ENCODE data around the gene TTK.

Gene TTK

DNA sequence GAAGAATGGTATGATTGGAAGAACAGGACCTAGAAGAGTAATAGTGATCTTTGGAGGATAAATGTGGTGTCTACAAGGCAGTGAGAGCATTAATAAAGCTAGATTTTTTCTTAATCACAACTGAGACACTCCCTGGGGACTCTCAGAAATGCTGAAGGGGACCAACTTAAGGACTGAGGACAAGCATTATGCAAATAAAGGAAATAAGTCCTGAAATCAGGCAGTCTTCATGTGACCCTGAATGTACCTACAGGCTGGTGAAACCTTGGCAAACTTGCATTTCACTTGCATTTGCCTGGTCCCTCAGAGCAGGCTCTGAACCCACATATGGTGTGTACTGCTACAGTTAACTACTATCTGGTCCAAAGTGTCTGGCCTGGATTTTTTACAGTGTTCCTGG is 19.3 kb upstream of the TTK start:
- Histone ChIP-seq H2BK15ac (ENCODE audit: low read depth, poor library complexity, severe bottlenecking) (no peak overlapping the region), H2BK12ac (ENCODE audit: low read length in 2 of 2) (no peak overlapping the region), H3K27me3 (ENCODE audit: control insufficient read depth in 1 of 2, insufficient read depth in 1 of 2, low read length in 2 of 2) (no peaks in the 10 kb centered on the region), H4K91ac (ENCODE audit: low read length) (no peak overlapping the region), H3K9me3 (ENCODE audit: control insufficient read depth, low read length) (no peaks in the 10 kb centered on the region), H3K4me3 (ENCODE audit: insufficient read depth in 1 of 2, low read depth in 1 of 2, low read length in 2 of 2) (no peak overlapping the region), H2BK120ac (ENCODE audit: low read depth, low read length) (no peak overlapping the region), H3K18ac (ENCODE audit: low read depth in 1 of 2, low read length in 2 of 2) (no peak overlapping the region), H3K23ac (ENCODE audit: low read length in 2 of 2) (no peak overlapping the region), H2BK5ac (ENCODE audit: low read depth, low read length, poor library complexity, severe bottlenecking) (no peak overlapping the region), H3K4me1 (ENCODE audit: control insufficient read depth, insufficient read depth, low read depth, low read length) (peaks cover 2% of the 10 kb centered on the region), H3K9ac (ENCODE audit: low read length) (no peak overlapping the region), H3K14ac (ENCODE audit: low read length in 2 of 2) (no peak overlapping the region), H3K4me2 (ENCODE audit: low read length, poor library complexity, severe bottlenecking) (no peak overlapping the region), H2AFZ (ENCODE audit: low read depth, low read length) (no peak overlapping the region), H3K36me3 (ENCODE audit: control insufficient read depth in 1 of 2, insufficient read depth in 2 of 2, low read depth in 1 of 2, low read length in 2 of 2) (no peaks in the 10 kb centered on the region), H3K79me1 (replicated peaks; ENCODE audit: low read length, poor library complexity, severe bottlenecking) (no peaks in the 10 kb centered on the region), H3K4ac (ENCODE audit: low read depth in 1 of 2, low read length in 2 of 2) (no peak overlapping the region), H3K27ac (ENCODE audit: low read length, poor library complexity, severe bottlenecking) (no peak overlapping the region), H2AK5ac (ENCODE audit: low read length, severe bottlenecking) (no peak overlapping the region), H4K8ac (ENCODE audit: low read length) (no peak overlapping the region)
- DNase-seq: no peak

DNA sequence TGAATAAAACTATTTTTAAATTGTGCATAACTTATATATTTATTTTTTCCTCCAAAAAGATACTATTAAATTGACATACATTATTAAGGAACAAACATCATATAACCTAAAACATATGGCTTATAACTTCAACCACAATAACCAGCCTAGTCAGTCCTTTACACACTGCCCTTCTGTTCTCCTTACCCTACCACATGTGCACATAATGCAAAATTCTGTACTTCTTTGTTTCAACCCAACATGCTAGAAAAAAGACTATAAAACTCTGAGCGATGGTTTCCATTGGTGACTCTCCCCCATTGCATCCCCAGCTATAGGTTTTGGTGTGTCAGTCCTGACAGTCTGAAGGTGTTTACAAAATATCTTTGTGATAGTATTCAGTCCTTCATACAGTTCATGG is 14.8 kb upstream of the TTK start:
- 67% methylated on average over 1 of the region's 1 CpG for WGBS
- Histone ChIP-seq H3K79me1 (replicated peaks; ENCODE audit: low read length, poor library complexity, severe bottlenecking) (no peaks in the 10 kb centered on the region), H3K4me3 (ENCODE audit: insufficient read depth in 1 of 2, low read depth in 1 of 2, low read length in 2 of 2) (no peak overlapping the region), H3K9ac (ENCODE audit: low read length) (no peak overlapping the region), H3K4ac (ENCODE audit: low read depth in 1 of 2, low read length in 2 of 2) (no peak overlapping the region), H2AK5ac (ENCODE audit: low read length, severe bottlenecking) (no peak overlapping the region), H2BK15ac (ENCODE audit: low read depth, poor library complexity, severe bottlenecking) (no peak overlapping the region), H3K36me3 (ENCODE audit: control insufficient read depth in 1 of 2, insufficient read depth in 2 of 2, low read depth in 1 of 2, low read length in 2 of 2) (no peaks in the 10 kb centered on the region), H2BK120ac (ENCODE audit: low read depth, low read length) (no peak overlapping the region), H2BK12ac (ENCODE audit: low read length in 2 of 2) (no peak overlapping the region), H4K91ac (ENCODE audit: low read length) (no peak overlapping the region), H3K18ac (ENCODE audit: low read depth in 1 of 2, low read length in 2 of 2) (no peak overlapping the region), H3K4me1 (ENCODE audit: control insufficient read depth, insufficient read depth, low read depth, low read length) (peaks cover 2% of the 10 kb centered on the region), H3K9me3 (ENCODE audit: control insufficient read depth, low read length) (no peaks in the 10 kb centered on the region), H3K27ac (ENCODE audit: low read length, poor library complexity, severe bottlenecking) (no peak overlapping the region), H2AFZ (ENCODE audit: low read depth, low read length) (no peak overlapping the region), H3K27me3 (ENCODE audit: control insufficient read depth in 1 of 2, insufficient read depth in 1 of 2, low read length in 2 of 2) (peaks cover 0 to 11% of the 10 kb centered on the region in 2 experiments), H4K8ac (ENCODE audit: low read length) (no peak overlapping the region), H3K14ac (ENCODE audit: low read length in 2 of 2) (no peak overlapping the region), H3K4me2 (ENCODE audit: low read length, poor library complexity, severe bottlenecking) (no peak overlapping the region), H2BK5ac (ENCODE audit: low read depth, low read length, poor library complexity, severe bottlenecking) (no peak overlapping the region), H3K23ac (ENCODE audit: low read length in 2 of 2) (no peak overlapping the region)
- DNase-seq: no peak

DNA sequence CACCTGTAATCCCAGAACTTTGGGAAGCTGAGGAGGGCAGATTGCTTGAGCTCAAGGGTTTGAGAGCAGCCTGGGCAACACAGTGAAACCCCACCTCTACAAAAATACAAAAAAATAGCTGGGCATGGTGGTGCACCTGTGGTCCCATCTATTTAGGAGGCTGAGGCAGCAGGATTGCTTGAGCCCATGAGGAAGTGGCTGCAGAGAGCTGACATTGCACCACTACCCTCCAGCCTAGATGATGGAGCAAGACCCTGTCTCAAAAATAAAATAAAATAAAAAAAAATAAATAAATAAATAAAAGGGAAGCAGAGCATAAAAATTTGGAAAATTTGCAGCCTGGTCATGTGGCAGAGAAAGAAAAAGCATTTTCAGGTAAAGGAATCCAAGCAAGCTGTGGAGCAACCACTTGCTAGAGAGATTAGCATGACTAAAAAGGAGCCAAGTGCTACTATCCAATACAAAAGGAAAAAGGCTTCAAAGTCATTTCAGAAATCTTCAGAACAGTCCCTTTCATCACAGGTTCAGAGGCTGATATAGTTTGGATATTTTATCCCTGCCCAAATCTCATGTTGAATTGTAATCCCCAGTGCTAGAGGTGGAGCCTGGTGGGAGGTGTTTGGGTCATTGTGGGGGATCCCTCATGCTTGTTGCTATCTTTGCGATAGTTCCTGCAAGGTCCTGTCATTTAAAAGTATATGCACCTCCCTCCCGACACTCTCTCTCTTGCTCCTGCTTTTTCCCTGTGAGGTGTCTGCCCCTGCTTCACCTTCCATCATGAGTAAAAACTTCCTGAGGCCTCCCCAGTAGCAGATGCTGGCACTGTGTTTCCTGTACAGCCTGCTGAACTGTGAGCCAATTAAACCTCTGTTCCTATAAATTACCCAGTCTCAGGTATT is 11.2 kb upstream of the TTK start:
- no peak overlapping the region for H2BK12ac ChIP-seq (ENCODE audit: low read length in 2 of 2)
- H2AK5ac ChIP-seq (ENCODE audit: low read length, severe bottlenecking): no peak overlapping the region
- H3K27ac ChIP-seq (ENCODE audit: low read length, poor library complexity, severe bottlenecking): no peak overlapping the region
- no peak overlapping the region for H4K8ac ChIP-seq (ENCODE audit: low read length)
- H3K18ac ChIP-seq (ENCODE audit: low read depth in 1 of 2, low read length in 2 of 2): no peak overlapping the region
- H3K9ac ChIP-seq (ENCODE audit: low read length): no peak overlapping the region
- H4K91ac ChIP-seq (ENCODE audit: low read length): no peak overlapping the region
- no peak overlapping the region for H3K4ac ChIP-seq (ENCODE audit: low read depth in 1 of 2, low read length in 2 of 2)
- no peak overlapping the region for H2BK5ac ChIP-seq (ENCODE audit: low read depth, low read length, poor library complexity, severe bottlenecking)
- no peak overlapping the region for H2AFZ ChIP-seq (ENCODE audit: low read depth, low read length)
- no peak overlapping the region for H3K4me3 ChIP-seq (ENCODE audit: insufficient read depth in 1 of 2, low read depth in 1 of 2, low read length in 2 of 2)
- H3K79me1 ChIP-seq (replicated peaks; ENCODE audit: low read length, poor library complexity, severe bottlenecking): no peaks in the 10 kb centered on the region
- H3K4me2 ChIP-seq (ENCODE audit: low read length, poor library complexity, severe bottlenecking): no peak overlapping the region
- 42% methylated on average over 2 of the region's 2 CpGs for whole genome bisulfite sequencing
- peaks cover 0 to 11% of the 10 kb centered on the region in 2 experiments for H3K27me3 ChIP-seq (ENCODE audit: control insufficient read depth in 1 of 2, insufficient read depth in 1 of 2, low read length in 2 of 2)
- H2BK120ac ChIP-seq (ENCODE audit: low read depth, low read length): no peak overlapping the region
- DNase-seq: no peak
- H3K14ac ChIP-seq (ENCODE audit: low read length in 2 of 2): no peak overlapping the region
- peaks cover 5% of the 10 kb centered on the region for H3K9me3 ChIP-seq (ENCODE audit: control insufficient read depth, low read length)
- H3K23ac ChIP-seq (ENCODE audit: low read length in 2 of 2): no peak overlapping the region
- H3K4me1 ChIP-seq (ENCODE audit: control insufficient read depth, insufficient read depth, low read depth, low read length): no peaks in the 10 kb centered on the region
- no peak overlapping the region for H2BK15ac ChIP-seq (ENCODE audit: low read depth, poor library complexity, severe bottlenecking)
- no peaks in the 10 kb centered on the region for H3K36me3 ChIP-seq (ENCODE audit: control insufficient read depth in 1 of 2, insufficient read depth in 2 of 2, low read depth in 1 of 2, low read length in 2 of 2)

GRCh38 chr6:79993911-79994309 is 10.5 kb upstream of the TTK start:
- H2BK5ac ChIP-seq (ENCODE audit: low read depth, low read length, poor library complexity, severe bottlenecking): no peak overlapping the region

More at GRCh38 chr6:79993911-79994309, 10.5 kb upstream of the TTK start:
- no peak overlapping the region for H3K23ac ChIP-seq (ENCODE audit: low read length in 2 of 2)
- no peak overlapping the region for H3K14ac ChIP-seq (ENCODE audit: low read length in 2 of 2)
- no peak overlapping the region for H2AFZ ChIP-seq (ENCODE audit: low read depth, low read length)
- H4K91ac ChIP-seq (ENCODE audit: low read length): no peak overlapping the region
- H2AK5ac ChIP-seq (ENCODE audit: low read length, severe bottlenecking): no peak overlapping the region
- H4K8ac ChIP-seq (ENCODE audit: low read length): no peak overlapping the region
- no peak overlapping the region for H2BK12ac ChIP-seq (ENCODE audit: low read length in 2 of 2)
- no peak overlapping the region for H3K27ac ChIP-seq (ENCODE audit: low read length, poor library complexity, severe bottlenecking)
- H3K9me3 ChIP-seq (ENCODE audit: control insufficient read depth, low read length): peaks cover 9% of the 10 kb centered on the region
- no peaks in the 10 kb centered on the region for H3K79me1 ChIP-seq (replicated peaks; ENCODE audit: low read length, poor library complexity, severe bottlenecking)
- no peak overlapping the region for H3K4me2 ChIP-seq (ENCODE audit: low read length, poor library complexity, severe bottlenecking)
- no peak for DNase-seq
- no peak overlapping the region for H3K18ac ChIP-seq (ENCODE audit: low read depth in 1 of 2, low read length in 2 of 2)
- no peak overlapping the region for H3K9ac ChIP-seq (ENCODE audit: low read length)
- no peak overlapping the region for H2BK120ac ChIP-seq (ENCODE audit: low read depth, low read length)
- H3K4ac ChIP-seq (ENCODE audit: low read depth in 1 of 2, low read length in 2 of 2): no peak overlapping the region
- no peak overlapping the region for H2BK15ac ChIP-seq (ENCODE audit: low read depth, poor library complexity, severe bottlenecking)
- no peaks in the 10 kb centered on the region for H3K36me3 ChIP-seq (ENCODE audit: control insufficient read depth in 1 of 2, insufficient read depth in 2 of 2, low read depth in 1 of 2, low read length in 2 of 2)
- peaks cover 0 to 11% of the 10 kb centered on the region in 2 experiments for H3K27me3 ChIP-seq (ENCODE audit: control insufficient read depth in 1 of 2, insufficient read depth in 1 of 2, low read length in 2 of 2)
- no peaks in the 10 kb centered on the region for H3K4me1 ChIP-seq (ENCODE audit: control insufficient read depth, insufficient read depth, low read depth, low read length)
- no peak overlapping the region for H3K4me3 ChIP-seq (ENCODE audit: insufficient read depth in 1 of 2, low read depth in 1 of 2, low read length in 2 of 2)

Measured in mesenchymal stem cell (in vitro differentiated cells and primary cell).